ENCODE measurements around the gene TOP1. TPM values are rescaled to one million over a fixed set of nuclear protein-coding genes. Genes with fewer than 3 reads are reported as not detected.

Gene TOP1
- total RNA-seq, 1 donor from 2014 or later: 62.7 TPM

- intact Hi-C loops (cut with micrococcal nuclease): loop anchor here (5.0 kb wide), 1 partner anchor 77 kb away; no protein-coding TSS in a partner anchor
- ChIA-PET POLR2A (no interaction called here), CTCF (interaction anchor here (9.7 kb wide), 1 partner anchor 170 kb away, joined by 161 read pairs; the partner anchor contains the start of gene LPIN3)
- Mint-ChIP-seq H3K4me3 (no peak overlapping the region), H3K27me3 (no peaks in the 10 kb centered on the region), H3K27ac (no peak overlapping the region), H3K4me1 (peaks cover 10% of the 10 kb centered on the region), H3K9me3 (no peaks in the 10 kb centered on the region), H3K36me3 (ENCODE audit: low read depth) (peaks cover 79% of the 10 kb centered on the region)
- DNase-seq: no peak
- ATAC-seq (ENCODE audit: low read depth): no peak
- no peak for TF ChIP-seq CTCF (IDR thresholded peaks at IDR 0.05)
These were observed 141.9 kb downstream of the TOP1 start for GRCh38 chr20:41170386-41171105.

- no peak for DNase-seq
- ChIA-PET CTCF (interaction anchor here (1.6 to 9.7 kb wide), 9 partner anchors 8 to 239 kb away, joined by 8 to 161 read pairs (median 14); partner anchors contain the start of genes LPIN3 and PLCG1), POLR2A (no interaction called here)
- intact Hi-C loops (cut with micrococcal nuclease): loop anchor here (2.0 to 5.0 kb wide), 2 partner anchors 75 to 203 kb away; no protein-coding TSS in a partner anchor
- H3K4me1 Mint-ChIP-seq: peaks cover 10% of the 10 kb centered on the region
- ATAC-seq (ENCODE audit: low read depth): no peak
- no peaks in the 10 kb centered on the region for H3K9me3 Mint-ChIP-seq
- no peak for TF ChIP-seq CTCF (IDR thresholded peaks at IDR 0.05)
- H3K4me3 Mint-ChIP-seq: no peak overlapping the region
- H3K27me3 Mint-ChIP-seq: no peaks in the 10 kb centered on the region
- H3K27ac Mint-ChIP-seq: no peak overlapping the region
- peaks cover 74% of the 10 kb centered on the region for H3K36me3 Mint-ChIP-seq (ENCODE audit: low read depth)
These were observed 143.2 kb downstream of the TOP1 start for GRCh38 chr20:41171736-41172295.

GRCh38 chr20:41172296-41173140 lies 143.9 kb downstream of the TOP1 start:
- Mint-ChIP-seq H3K27ac (no peak overlapping the region), H3K9me3 (no peaks in the 10 kb centered on the region), H3K27me3 (no peaks in the 10 kb centered on the region), H3K36me3 (ENCODE audit: low read depth) (peaks cover 68% of the 10 kb centered on the region), H3K4me3 (no peak overlapping the region), H3K4me1 (peaks cover 4% of the 10 kb centered on the region)
- ATAC-seq (ENCODE audit: low read depth) (peak; percentile 9), DNase-seq (peak; percentile 12)
- ChIA-PET POLR2A (interaction anchor here (0.6 to 1.0 kb wide), 3 partner anchors 15 to 168 kb away, joined by 3 to 5 read pairs (median 3); partner anchors contain the start of gene LPIN3), CTCF (interaction anchor here (0.6 to 9.7 kb wide), 29 partner anchors 8 to 239 kb away, joined by 3 to 161 read pairs (median 6); partner anchors contain the start of genes LPIN3 and PLCG1)
- intact Hi-C loops (cut with micrococcal nuclease): loop anchor here (1.0 to 5.0 kb wide), 6 partner anchors 37 to 239 kb away; partner anchors contain the start of gene LPIN3
- TF ChIP-seq CTCF (IDR thresholded peaks at IDR 0.05): no peak

- CTCF ChIA-PET: interaction anchor here (0.6 to 9.7 kb wide), 29 partner anchors 9 to 238 kb away, joined by 3 to 161 read pairs (median 6); partner anchors contain the start of genes LPIN3 and PLCG1
- POLR2A ChIA-PET: interaction anchor here (0.6 to 1.0 kb wide), 3 partner anchors 16 to 167 kb away, joined by 3 to 5 read pairs (median 3); partner anchors contain the start of gene LPIN3
- H3K36me3 Mint-ChIP-seq (ENCODE audit: low read depth): peaks cover 67% of the 10 kb centered on the region
- H3K9me3 Mint-ChIP-seq: no peaks in the 10 kb centered on the region
- H3K4me3 Mint-ChIP-seq: no peak overlapping the region
- peak; percentile 67 for DNase-seq
- peak; percentile 95 for ATAC-seq (ENCODE audit: low read depth)
- intact Hi-C loops (cut with micrococcal nuclease): loop anchor here (1.0 to 5.0 kb wide), 6 partner anchors 38 to 238 kb away; partner anchors contain the start of gene LPIN3
- no peak overlapping the region for H3K27ac Mint-ChIP-seq
- no peaks in the 10 kb centered on the region for H3K4me1 Mint-ChIP-seq
- TF ChIP-seq CTCF (IDR thresholded peaks at IDR 0.05): peak; percentile 46
- H3K27me3 Mint-ChIP-seq: no peaks in the 10 kb centered on the region
These were observed 144.6 kb downstream of the TOP1 start for GRCh38 chr20:41173161-41173721.

All from activated B cell treated with CpG ODN at 0.5 μM for 24 hours (primary cell).